Thyroid gland (tissue), 4 donors: ENCODE results near the gene USP34. TPM values are rescaled to one million over a fixed set of nuclear protein-coding genes. Genes with fewer than 3 reads are reported as not detected.
"Not testable (repeated sequence)": the region's sequence is repeated elsewhere in the genome, so short reads cannot be mapped to it uniquely, and the experiment has no call there.

Source experiments
- DNase-seq, 2 donors: peaks; one replicate each; pipeline ENCODE4 v3.0.0-alpha.2; 2019
- H3K27ac ChIP-seq, 3 donors: fragments of 200-600 bp; sonication (generic); 1 replicate in 2 of 3; 2 replicates in 1 of 3; pipeline ENCODE4 v1.5.1; 2016 to 2019; ENCODE audit warnings: mild to moderate bottlenecking in 1 of 3, moderate library complexity in 1 of 3
- H3K27me3 ChIP-seq: fragments of 200-600 bp; sonication (generic); one replicate; pipeline ENCODE4 v1.5.1; 2019
- H3K36me3 ChIP-seq, 2 donors: fragments of 200-600 bp; sonication (generic); one replicate each; pipeline ENCODE4 v1.5.1; 2016 to 2019
- H3K4me1 ChIP-seq, 2 donors: fragments of 200-600 bp; sonication (generic); one replicate each; pipeline ENCODE4 v1.5.1; 2017 to 2019
- H3K4me3 ChIP-seq, 3 donors: fragments of 200-600 bp; sonication (generic); replicated peaks in 1 of 3; 1 replicate in 2 of 3; 2 replicates in 1 of 3; pipeline ENCODE4 v1.5.1; 2016; ENCODE audit warnings: mild to moderate bottlenecking in 1 of 3
- H3K9me3 ChIP-seq: fragments of 200-600 bp; sonication (generic); one replicate; pipeline ENCODE4 v1.5.1; 2017
- CTCF ChIP-seq, 6 experiments: fragments of 200-600 bp in 3 of 6; fragments of 450-650 bp in 3 of 6; sonication (generic) in 3 of 6; IDR thresholded peaks; one replicate each; pipeline ENCODE4 v1.5.1; 2016 to 2019; ENCODE audit warnings: antibody characterized with exemption in 6 of 6, mild to moderate bottlenecking in 2 of 6, inconsistent platforms in 1 of 6, moderate library complexity in 1 of 6
- POLR2A ChIP-seq, 2 donors: fragments of 450-650 bp; IDR thresholded peaks; one replicate each; pipeline ENCODE4 v1.6.1; 2017; ENCODE audit warnings: antibody characterized with exemption in 2 of 2, mild to moderate bottlenecking in 2 of 2, moderate library complexity in 1 of 2
- WGBS, 2 donors: methylation state at CpG; one replicate each; pipeline ENCODE4 v1.1.5; 2017; 5-methylcytosine and 5-hydroxymethylcytosine counted together
- intact Hi-C: fragments of 100-400 bp; cut with DNase I; formaldehyde crosslinking; loops from one replicate; pipeline ENCODE4 v1.15.1; 2023
- total RNA-seq, 4 donors: library from RNA; depleted of rRNA; stranded (reverse); fragments of >200 nt; gene quantifications; one replicate each; pipeline ENCODE4 v1.2.3, GENCODE V29; 2016

The USP34 gene
- total RNA-seq, 4 donors from 2014 or later, result 171 to 271 (median 231) TPM

GRCh38 chr2:61452392-61452791, 18.5 kb downstream of the USP34 start:
- peaks cover 13 to 15% of the 10 kb centered on the region in 2 donors for H3K4me1 ChIP-seq
- H3K27me3 ChIP-seq, result no peaks in the 10 kb centered on the region
- H3K27ac ChIP-seq, result no peak overlapping the region
- WGBS, 2 donors, result 72 to 82% methylated on average over 7 of the region's 8 CpGs
- no peaks in the 10 kb centered on the region for H3K36me3 ChIP-seq
- intact Hi-C loops, result no loop called here
- TF ChIP-seq CTCF (IDR thresholded peaks at IDR 0.05) (no peak), POLR2A (IDR thresholded peaks at IDR 0.05) (no peak)
- H3K9me3 ChIP-seq, result no peaks in the 10 kb centered on the region
- no peak for DNase-seq
- no peak overlapping the region for H3K4me3 ChIP-seq

GRCh38 chr2:61451178-61451577, 19.7 kb downstream of the USP34 start:
- H3K27me3 ChIP-seq, result no peaks in the 10 kb centered on the region
- peaks cover 1 to 3% of the 10 kb centered on the region in 2 donors for H3K4me1 ChIP-seq
- H3K9me3 ChIP-seq, result no peaks in the 10 kb centered on the region
- no peak for DNase-seq
- intact Hi-C loops, result no loop called here
- no peak overlapping the region for H3K4me3 ChIP-seq
- WGBS, 2 donors, result 96% methylated on average over 9 of the region's 9 CpGs
- TF ChIP-seq POLR2A (IDR thresholded peaks at IDR 0.05) (no peak), CTCF (IDR thresholded peaks at IDR 0.05) (no peak)
- no peaks in the 10 kb centered on the region for H3K36me3 ChIP-seq
- no peak overlapping the region for H3K27ac ChIP-seq

- Histone ChIP-seq H3K27ac (no peak overlapping the region), H3K27me3 (no peaks in the 10 kb centered on the region), H3K9me3 (no peaks in the 10 kb centered on the region), H3K4me1 (no peaks in the 10 kb centered on the region), H3K4me3 (no peak overlapping the region), H3K36me3 (no peaks in the 10 kb centered on the region)
- 90% methylated on average over 4 of the region's 4 CpGs for WGBS, 2 donors
- no peak for DNase-seq
- TF ChIP-seq CTCF (IDR thresholded peaks at IDR 0.05) (no peak), POLR2A (IDR thresholded peaks at IDR 0.05) (no peak)
- intact Hi-C loops, result no loop called here
Observed at GRCh38 chr2:61450144-61450543, 20.7 kb downstream of the USP34 start.

- no peaks in the 10 kb centered on the region for H3K9me3 ChIP-seq
- H3K27ac ChIP-seq, result no peak overlapping the region
- no peak overlapping the region for H3K4me3 ChIP-seq
- WGBS, 2 donors, result 96 to 100% methylated on average over 2 of the region's 2 CpGs
- H3K4me1 ChIP-seq, result no peaks in the 10 kb centered on the region
- TF ChIP-seq CTCF (IDR thresholded peaks at IDR 0.05), result no peak
- TF ChIP-seq POLR2A (IDR thresholded peaks at IDR 0.05), result no peak
- no peak for DNase-seq
- no peaks in the 10 kb centered on the region for H3K36me3 ChIP-seq
- intact Hi-C loops, result no loop called here
- no peaks in the 10 kb centered on the region for H3K27me3 ChIP-seq
Observed at GRCh38 chr2:61448229-61448628, 22.7 kb downstream of the USP34 start.

- 93 to 95% methylated on average over 7 of the region's 7 CpGs for WGBS, 2 donors
- intact Hi-C loops, H3K36me3 ChIP-seq, H3K4me1 ChIP-seq, H3K27me3 ChIP-seq, H3K9me3 ChIP-seq, H3K27ac ChIP-seq, H3K4me3 ChIP-seq, DNase-seq: not testable (repeated sequence)
Observed at GRCh38 chr2:61446971-61447370, 23.9 kb downstream of the USP34 start.
